ENCODE data around the gene ADIPOR2.
A peak's percentile ranks its signal among the peaks of the same experiment; 100 is the strongest.

ADIPOR2 gene

GRCh38 chr12:1690578-1691122 lies at the start of gene ADIPOR2:
ADIPOR2 (plus strand) TSS chr12:1691070; CDS start chr12:1754344, 63,274 bp downstream.
- peak; percentile 97 for DNase-seq

- no peak for DNase-seq
These were observed 48.4 kb upstream of the ADIPOR2 start for GRCh38 chr12:1642513-1642912.

GRCh38 chr12:1643043-1643442 lies 47.8 kb upstream of the ADIPOR2 start:
- no peak for DNase-seq

GRCh38 chr12:1643905-1644533 lies 46.9 kb upstream of the ADIPOR2 start:
- DNase-seq, result peak; percentile 3

- peak; percentile 70 for DNase-seq
These were observed 46.1 kb upstream of the ADIPOR2 start for GRCh38 chr12:1644534-1645438.

GRCh38 chr12:1645819-1646218 lies 45.1 kb upstream of the ADIPOR2 start:
- DNase-seq, result no peak

GRCh38 chr12:1646569-1647284 lies 44.1 kb upstream of the ADIPOR2 start:
- no peak for DNase-seq

GRCh38 chr12:1647285-1647669 lies 43.6 kb upstream of the ADIPOR2 start:
- DNase-seq, result no peak

- no peak for DNase-seq
These were observed 40.5 kb upstream of the ADIPOR2 start for GRCh38 chr12:1650260-1650977.

GRCh38 chr12:1650978-1651361 lies 39.9 kb upstream of the ADIPOR2 start:
- DNase-seq, result no peak

GRCh38 chr12:1651946-1652345 lies 38.9 kb upstream of the ADIPOR2 start:
- no peak for DNase-seq

GRCh38 chr12:1655225-1655788 lies 35.6 kb upstream of the ADIPOR2 start:
- no peak for DNase-seq

- DNase-seq, result no peak
These were observed 34.0 kb upstream of the ADIPOR2 start for GRCh38 chr12:1656902-1657301.

- no peak for DNase-seq
These were observed 33.2 kb upstream of the ADIPOR2 start for GRCh38 chr12:1657688-1658087.

- DNase-seq, result no peak
These were observed 30.3 kb upstream of the ADIPOR2 start for GRCh38 chr12:1660304-1661187.

GRCh38 chr12:1661553-1662335 lies 29.1 kb upstream of the ADIPOR2 start:
- DNase-seq, result peak; percentile 89

- DNase-seq, result no peak
These were observed 28.0 kb upstream of the ADIPOR2 start for GRCh38 chr12:1662761-1663439.

- DNase-seq, result no peak
These were observed 27.3 kb upstream of the ADIPOR2 start for GRCh38 chr12:1663440-1664132.

GRCh38 chr12:1665366-1665765 lies 25.5 kb upstream of the ADIPOR2 start:
- DNase-seq, result no peak

All from NCI-H1436 (cell line).